Esophagus squamous epithelium (tissue), 4 donors: Measurements from ENCODE around the gene F2RL2.

Experiments used
- CTCF ChIP-seq, 6 experiments: fragments of 450-650 bp in 4 of 6; fragments of 200-600 bp in 2 of 6; sonication (generic) in 2 of 6; IDR thresholded peaks; one replicate each; pipeline ENCODE4 v1.5.1; 2016 to 2019; ENCODE audit warnings: antibody characterized with exemption in 6 of 6, mild to moderate bottlenecking in 4 of 6, moderate library complexity in 4 of 6
- POLR2A ChIP-seq, 4 donors: fragments of 450-650 bp; IDR thresholded peaks; one replicate each; pipeline ENCODE4 v1.6.1; 2017; ENCODE audit warnings: antibody characterized with exemption in 4 of 4, mild to moderate bottlenecking in 4 of 4, moderate library complexity in 3 of 4

DNA sequence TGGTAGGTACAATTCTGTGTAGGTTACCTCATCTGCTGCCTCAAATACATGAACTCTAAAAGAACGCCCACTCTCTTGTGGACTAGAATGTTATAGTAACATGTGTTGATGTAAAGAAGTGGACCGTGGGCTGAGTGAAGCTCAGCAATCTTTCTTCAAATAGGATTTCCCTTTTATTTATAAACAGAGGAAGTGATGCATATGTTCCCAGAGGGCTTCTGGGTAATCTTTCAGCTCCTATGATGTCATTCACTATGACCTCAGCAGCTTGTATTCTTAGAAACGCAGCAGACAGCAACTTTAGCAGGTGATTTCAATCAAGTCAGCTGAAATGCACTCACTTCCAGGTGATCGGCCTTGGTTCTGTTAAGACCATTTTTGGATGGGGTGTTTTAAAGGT, 14.4 kb downstream of the F2RL2 start:
- TF ChIP-seq CTCF (IDR thresholded peaks at IDR 0.05) = no peak
- no peak for TF ChIP-seq POLR2A (IDR thresholded peaks at IDR 0.05)
